NCI-H1105 (cell line): Measurements from ENCODE around the gene VSX1.

ENCODE experiments used
- DNase-seq: peaks from one replicate; lab custom pipeline; 2025; lab: John Stamatoyannopoulos, UW

VSX1 gene

GRCh38 chr20:25053255-25054031, 28.5 kb downstream of the VSX1 start:
- no peak for DNase-seq

- DNase-seq = no peak
These were observed 29.4 kb downstream of the VSX1 start for GRCh38 chr20:25052255-25053194.

- no peak for DNase-seq
These were observed 30.4 kb downstream of the VSX1 start for GRCh38 chr20:25051386-25052155.

GRCh38 chr20:25050501-25051350, 31.2 kb downstream of the VSX1 start:
- no peak for DNase-seq

- no peak for DNase-seq
These were observed 31.9 kb downstream of the VSX1 start for GRCh38 chr20:25050082-25050481.

- DNase-seq = no peak
These were observed 32.5 kb downstream of the VSX1 start for GRCh38 chr20:25049261-25050060.

GRCh38 chr20:25048519-25048952, 33.4 kb downstream of the VSX1 start:
- DNase-seq = no peak

GRCh38 chr20:25047766-25048165, 34.2 kb downstream of the VSX1 start:
- DNase-seq = no peak

- DNase-seq = no peak
These were observed 34.9 kb downstream of the VSX1 start for GRCh38 chr20:25046736-25047666.

GRCh38 chr20:25046181-25046641, 35.7 kb downstream of the VSX1 start:
- no peak for DNase-seq

GRCh38 chr20:25045343-25045712, 36.6 kb downstream of the VSX1 start:
- DNase-seq = no peak

- no peak for DNase-seq
These were observed 37.1 kb downstream of the VSX1 start for GRCh38 chr20:25044660-25045342.

- DNase-seq = no peak
These were observed 37.7 kb downstream of the VSX1 start for GRCh38 chr20:25044261-25044560.

GRCh38 chr20:25043499-25044260, 38.3 kb downstream of the VSX1 start:
- no peak for DNase-seq

GRCh38 chr20:25042531-25043498, 39.1 kb downstream of the VSX1 start:
- no peak for DNase-seq

- DNase-seq = no peak
These were observed 40.0 kb downstream of the VSX1 start for GRCh38 chr20:25041813-25042530.
